GM10266 (cell line): Measurements from ENCODE around the gene UPK1A.

Experiments used
- DNase-seq: peaks from one replicate; pipeline ENCODE4 v3.0.0; 2012; ENCODE audit errors: extremely low spot score
- TF ChIP-seq, protein P1 (sequence below): IDR thresholded peaks from 2 replicates; pipeline ENCODE4 v1.5.1; 2012; ENCODE audit warnings: mild to moderate bottlenecking, low read depth; ENCODE audit not compliant: control insufficient read depth, insufficient read depth; ENCODE audit errors: missing control alignments

UPK1A gene

DNA sequence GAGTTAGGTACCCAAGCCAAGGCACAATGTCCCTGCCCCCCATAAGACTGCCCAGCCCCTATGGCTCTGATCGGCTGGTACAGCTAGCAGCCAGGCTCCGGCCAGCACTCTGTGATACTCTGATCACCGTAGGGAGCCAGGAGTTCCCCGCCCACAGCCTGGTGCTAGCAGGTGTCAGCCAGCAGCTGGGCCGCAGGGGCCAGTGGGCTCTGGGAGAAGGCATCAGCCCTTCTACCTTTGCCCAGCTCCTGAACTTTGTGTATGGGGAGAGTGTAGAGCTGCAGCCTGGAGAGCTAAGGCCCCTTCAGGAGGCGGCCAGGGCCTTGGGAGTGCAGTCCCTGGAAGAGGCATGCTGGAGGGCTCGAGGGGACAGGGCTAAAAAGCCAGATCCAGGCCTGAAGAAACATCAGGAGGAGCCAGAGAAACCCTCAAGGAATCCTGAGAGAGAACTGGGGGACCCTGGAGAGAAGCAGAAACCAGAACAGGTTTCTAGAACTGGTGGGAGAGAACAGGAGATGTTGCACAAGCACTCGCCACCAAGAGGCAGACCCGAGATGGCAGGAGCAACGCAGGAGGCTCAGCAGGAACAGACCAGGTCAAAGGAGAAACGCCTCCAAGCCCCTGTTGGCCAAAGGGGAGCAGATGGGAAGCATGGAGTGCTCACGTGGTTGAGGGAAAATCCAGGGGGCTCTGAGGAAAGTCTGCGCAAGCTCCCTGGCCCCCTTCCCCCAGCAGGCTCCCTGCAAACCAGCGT lies 48.5 kb downstream of the UPK1A start:
- TF ChIP-seq, protein P1, sequence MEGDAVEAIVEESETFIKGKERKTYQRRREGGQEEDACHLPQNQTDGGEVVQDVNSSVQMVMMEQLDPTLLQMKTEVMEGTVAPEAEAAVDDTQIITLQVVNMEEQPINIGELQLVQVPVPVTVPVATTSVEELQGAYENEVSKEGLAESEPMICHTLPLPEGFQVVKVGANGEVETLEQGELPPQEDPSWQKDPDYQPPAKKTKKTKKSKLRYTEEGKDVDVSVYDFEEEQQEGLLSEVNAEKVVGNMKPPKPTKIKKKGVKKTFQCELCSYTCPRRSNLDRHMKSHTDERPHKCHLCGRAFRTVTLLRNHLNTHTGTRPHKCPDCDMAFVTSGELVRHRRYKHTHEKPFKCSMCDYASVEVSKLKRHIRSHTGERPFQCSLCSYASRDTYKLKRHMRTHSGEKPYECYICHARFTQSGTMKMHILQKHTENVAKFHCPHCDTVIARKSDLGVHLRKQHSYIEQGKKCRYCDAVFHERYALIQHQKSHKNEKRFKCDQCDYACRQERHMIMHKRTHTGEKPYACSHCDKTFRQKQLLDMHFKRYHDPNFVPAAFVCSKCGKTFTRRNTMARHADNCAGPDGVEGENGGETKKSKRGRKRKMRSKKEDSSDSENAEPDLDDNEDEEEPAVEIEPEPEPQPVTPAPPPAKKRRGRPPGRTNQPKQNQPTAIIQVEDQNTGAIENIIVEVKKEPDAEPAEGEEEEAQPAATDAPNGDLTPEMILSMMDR = peak; percentile 43
- no peak for DNase-seq

GRCh38 chr19:35715355-35715809 lies 49.1 kb downstream of the UPK1A start:
- DNase-seq = no peak
- TF ChIP-seq, protein P1 = no peak

DNA sequence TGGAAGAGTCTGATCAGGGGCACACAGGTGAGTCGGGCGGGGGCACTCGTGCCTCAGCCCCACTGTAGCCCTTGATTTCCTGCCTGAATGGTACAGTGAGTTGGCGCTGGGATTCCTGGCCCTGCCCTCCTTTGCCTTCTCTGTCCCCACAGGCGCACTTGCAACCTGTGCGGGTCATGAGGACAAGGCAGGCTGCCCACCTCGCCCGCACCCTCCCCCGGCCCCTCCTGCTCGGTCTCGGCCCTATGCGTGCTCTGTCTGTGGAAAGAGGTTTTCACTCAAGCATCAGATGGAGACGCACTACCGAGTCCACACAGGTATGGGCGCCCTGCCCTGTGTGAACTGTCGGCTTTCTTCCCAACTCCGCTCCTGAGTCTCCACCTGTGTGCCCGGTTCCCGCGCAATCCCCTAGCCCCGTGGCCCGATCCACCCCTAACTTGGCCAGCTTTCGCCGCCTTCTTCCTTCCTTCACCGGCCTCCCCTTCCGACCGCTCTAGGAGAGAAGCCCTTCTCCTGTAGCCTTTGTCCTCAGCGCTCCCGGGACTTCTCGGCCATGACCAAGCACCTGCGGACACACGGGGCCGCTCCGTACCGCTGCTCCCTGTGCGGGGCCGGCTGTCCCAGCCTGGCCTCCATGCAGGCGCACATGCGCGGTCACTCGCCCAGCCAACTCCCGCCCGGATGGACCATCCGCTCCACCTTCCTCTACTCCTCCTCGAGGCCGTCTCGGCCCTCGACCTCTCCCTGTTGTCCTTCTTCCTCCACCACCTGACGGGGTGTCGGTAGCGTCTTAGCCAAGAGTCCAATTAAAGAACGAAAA lies 49.9 kb downstream of the UPK1A start:
- TF ChIP-seq, protein P1 = no peak
- no peak for DNase-seq

GRCh38 chr19:35716801-35717664 lies 50.7 kb downstream of the UPK1A start:
- DNase-seq = peak; percentile 85
- TF ChIP-seq, protein P1 = peak; percentile 64

GRCh38 chr19:35717665-35718344 lies 51.5 kb downstream of the UPK1A start, which contains the start of gene KMT2B:
Gene KMT2B (plus strand): TSS chr19:35718003. CDS start chr19:35718019, 16 bp downstream.
- TF ChIP-seq, protein P1 = no peak
- DNase-seq = peak; percentile 99

GRCh38 chr19:35718345-35719041 lies 52.2 kb downstream of the UPK1A start:
- TF ChIP-seq, protein P1 = no peak
- DNase-seq = peak; percentile 70
